HG02970 (cell line): ENCODE data around the gene CDC25B.
A peak's percentile ranks its signal among the peaks of the same experiment; 100 is the strongest.

Experiments used
- ATAC-seq: cut with Tn5 transposase; IDR thresholded peaks from one replicate; pipeline ENCODE4 v1.9.1; 2021; ENCODE audit warnings: mild to moderate bottlenecking, moderate library complexity, moderate number of reproducible peaks; ENCODE audit not compliant: unreplicated experiment, low FRiP score

CDC25B gene

DNA sequence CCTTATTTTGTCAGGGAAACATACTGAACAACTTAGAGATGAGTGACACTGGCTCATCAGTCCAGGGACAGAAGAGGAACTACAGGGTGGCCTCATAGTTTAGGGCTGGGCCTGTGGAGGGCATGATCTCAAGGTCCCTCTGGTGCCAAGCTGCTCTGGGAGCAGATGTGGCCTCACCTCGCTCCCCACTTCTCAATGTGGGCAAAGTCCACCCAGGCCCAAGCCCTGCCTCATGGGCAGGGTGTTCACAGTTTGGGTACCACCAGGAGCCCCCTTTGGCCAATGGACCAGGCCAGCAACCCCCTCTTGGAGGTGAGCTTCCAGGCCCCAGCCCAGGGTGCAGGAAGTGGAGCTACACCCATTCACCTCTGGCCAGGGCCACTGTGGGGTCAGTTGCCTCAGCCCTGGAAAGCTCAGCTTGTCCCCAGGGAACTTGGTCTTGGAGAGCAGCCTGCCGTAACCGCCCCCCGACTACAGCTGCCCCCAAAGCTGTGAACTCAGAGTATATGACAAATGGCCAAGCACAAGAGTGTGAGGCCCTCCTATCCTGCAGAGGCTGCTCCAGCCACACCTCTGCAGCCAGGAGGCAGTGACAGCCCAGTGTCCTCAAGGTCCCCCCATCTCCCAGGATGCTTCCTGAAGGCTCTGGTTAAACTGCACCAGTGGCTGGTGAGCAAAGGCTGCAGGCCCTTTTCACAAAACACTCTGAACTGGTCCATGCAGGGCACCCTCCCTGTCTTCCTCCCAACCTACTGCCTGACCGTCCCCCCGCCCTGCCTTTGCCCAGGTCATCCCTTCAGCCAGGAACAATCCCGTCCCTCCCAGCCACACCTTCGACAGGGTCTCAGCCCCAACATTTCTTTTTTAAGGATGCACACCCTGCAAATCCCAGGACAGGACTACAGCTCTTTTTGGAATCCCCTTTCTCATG lies 32.2 kb upstream of the CDC25B start:
- no peak for ATAC-seq

DNA sequence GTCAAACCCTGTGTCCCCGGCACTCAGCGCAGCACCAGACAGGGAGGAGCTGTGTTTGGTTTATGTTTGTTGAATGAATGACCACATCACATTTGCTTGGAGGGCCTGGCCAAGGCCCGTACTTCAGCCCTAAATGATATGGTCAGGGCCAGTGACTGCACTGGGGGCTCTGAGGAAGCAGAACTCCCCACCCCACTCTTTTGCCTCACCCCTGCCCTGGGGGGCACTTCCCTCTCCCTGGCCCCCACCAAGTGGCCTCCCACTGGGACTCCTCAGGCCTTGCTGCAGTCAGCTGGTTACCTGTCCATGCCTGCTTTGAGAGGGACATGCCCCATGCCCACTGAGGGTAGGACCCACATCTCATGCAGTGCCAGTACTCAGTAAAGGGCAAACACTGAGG lies 31.5 kb upstream of the CDC25B start:
- ATAC-seq = no peak

DNA sequence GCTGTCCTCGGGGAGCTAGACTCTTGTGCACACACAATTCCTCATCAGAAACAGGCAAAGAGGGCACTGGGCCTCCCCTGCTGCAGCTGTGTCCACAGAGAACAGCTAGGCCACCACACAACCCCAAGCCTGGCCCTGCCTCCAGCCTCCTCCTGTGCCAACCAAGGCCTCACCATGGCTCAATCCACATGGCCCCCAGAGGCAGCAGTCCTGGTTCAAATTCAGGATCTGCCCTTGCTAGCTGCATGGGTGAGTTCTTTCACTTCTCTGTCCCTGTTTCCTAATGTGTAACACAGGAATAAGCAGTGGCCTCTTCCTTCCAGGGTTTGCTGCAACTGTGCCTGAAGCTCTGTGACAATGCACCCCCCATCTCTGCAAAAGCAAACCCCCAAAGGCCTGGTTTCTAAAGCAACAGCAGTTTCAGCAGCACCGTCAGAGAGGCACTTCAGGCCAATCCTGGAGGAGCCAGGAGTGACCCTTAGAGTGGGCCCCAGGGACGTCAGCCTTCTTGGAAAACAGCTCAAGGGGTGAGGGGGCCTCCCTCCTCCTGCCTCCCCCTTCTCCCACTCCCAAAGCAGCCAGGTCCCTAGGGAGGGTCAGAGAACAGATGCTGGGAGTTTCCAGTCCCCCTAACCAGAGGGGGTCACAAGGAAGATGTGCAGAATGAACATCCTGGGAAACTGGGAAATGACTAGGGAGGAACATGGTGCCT lies 30.8 kb upstream of the CDC25B start:
- no peak for ATAC-seq

DNA sequence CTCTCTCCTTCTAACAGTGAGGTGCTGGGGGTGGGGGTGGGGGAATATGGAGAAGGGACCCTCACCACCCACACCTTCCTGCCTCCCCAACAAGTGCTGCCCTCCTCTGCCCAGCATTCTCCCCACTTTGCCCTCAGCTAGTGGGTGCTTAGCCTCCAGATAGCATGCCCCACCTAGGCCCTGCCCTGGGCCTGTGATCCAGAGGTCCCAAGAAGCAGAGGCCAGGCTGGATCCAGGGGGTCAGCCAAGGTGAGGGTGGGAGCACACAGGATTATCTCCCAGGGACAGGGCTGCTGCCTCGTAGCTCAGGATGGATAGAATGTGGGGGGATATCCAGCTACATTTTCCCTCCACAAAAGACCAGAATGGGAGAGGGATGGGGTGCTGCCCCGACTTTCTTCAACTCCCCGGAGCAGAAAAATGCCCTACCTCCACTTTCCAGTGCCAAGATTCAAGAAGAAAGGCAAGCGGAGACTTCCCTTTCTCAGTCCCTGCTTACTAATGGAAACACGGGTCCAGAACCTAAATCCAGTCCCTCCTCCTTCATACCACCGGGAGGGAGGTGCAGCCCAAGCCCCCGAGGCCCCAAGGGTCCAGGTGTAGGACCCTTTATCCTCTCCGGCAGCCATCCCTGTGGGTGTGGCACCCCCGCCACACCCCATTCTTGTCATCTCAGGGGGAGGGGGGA lies 29.5 kb upstream of the CDC25B start:
- no peak for ATAC-seq

DNA sequence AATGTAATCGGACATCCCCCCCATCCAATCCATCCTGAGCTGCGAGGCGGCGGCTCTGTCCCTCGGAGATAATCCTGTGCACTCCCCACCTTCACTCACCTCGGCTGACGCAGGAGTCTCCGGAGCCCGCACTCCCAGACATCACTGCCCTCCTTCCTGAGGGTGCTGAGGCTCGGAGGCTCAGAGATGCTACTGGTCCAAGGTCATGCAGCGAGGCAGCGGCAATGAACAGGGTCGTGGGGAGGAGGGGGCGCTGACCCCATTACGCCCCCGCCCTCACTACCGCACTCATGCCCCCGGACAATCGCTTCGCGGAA lies 29.0 kb upstream of the CDC25B start:
- ATAC-seq = no peak

DNA sequence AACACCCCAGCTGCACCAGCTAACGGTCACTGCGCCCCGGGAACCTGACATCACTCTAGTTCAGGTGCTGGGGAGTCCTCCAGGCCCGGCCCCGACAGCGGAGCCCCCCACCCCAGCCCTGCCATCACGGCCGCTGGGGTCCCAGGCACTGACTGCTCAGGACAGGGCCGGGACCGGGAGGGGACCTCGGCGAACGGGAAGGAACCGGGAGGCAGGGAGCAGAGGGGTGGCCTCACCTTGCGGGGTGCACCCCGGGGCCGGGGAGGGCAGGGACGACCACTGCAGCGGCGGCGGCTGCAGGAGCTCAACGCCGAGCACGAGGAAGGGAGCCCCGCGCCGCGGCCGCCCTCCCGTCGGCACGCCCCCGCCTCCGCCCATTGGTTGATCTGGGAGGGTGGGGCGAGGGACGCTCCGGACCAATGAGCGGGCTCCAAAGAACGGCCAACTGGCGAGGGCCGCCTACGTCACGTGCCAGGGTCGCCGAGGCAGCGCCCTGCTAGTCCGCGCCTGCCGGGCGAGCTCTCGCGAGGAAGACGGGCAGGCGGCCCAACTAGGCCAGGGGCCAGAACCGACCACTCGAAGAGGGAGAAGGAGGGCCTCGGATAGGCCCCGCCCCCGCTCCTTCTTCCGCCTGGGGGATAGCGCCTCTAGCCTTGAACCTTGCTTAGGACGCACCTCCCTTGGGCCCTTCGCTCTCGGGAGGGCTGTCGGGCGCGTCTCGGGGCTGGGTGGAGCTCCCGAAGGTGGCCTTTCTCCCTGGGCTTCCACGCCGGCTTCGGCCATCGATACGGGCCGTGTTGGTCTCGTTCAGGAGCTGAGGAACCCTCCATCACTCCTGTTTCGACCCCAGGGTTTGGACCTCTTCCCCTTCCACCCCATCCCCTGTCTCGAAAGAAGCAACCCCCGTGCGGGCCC lies 28.4 kb upstream of the CDC25B start, which contains the start of gene ADISSP:
ADISSP (minus strand) TSS at position 327 of the 915 bp plus-strand sequence. CDS start 7,653 bp downstream, outside the sequence.
- peak; percentile 90 for ATAC-seq

DNA sequence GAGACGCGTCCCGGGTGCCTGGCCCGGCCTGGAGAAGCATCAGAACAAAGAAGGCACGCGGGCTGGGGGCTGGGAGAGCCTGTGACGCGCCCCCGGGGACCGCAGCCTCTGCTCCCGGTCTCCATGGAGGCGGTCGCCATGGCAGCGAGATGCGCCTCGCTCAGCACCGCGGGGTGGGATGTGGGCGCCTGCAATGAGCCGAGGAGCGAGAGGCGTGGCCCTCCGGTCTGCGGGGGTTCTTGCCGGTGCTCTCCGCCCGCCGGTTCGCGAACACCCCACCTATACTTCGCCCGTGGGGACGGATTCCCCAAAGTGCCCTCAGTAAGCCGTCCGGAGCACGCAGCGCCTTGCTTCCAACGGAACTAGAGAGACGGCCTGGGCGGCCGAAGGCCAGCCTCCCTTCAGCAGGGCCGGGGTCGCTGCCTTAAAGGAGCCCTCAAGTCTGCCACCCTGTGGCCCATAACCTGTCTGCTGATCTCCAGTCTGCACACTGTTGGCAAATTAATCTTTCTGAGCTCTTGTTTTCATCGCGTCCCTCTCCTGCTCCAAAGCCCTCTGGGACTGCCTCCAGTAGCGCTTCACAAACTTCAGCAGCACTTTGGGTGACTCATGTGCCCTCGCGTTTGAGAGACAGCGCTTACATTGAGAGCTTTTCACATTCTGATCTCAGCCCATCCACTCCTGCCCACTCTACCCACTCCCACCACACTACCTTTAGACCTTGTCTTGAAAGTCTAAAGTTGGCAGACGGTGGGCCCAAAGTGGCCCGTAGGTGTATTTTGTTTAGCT lies 27.6 kb upstream of the CDC25B start:
- peak; percentile 25 for ATAC-seq

DNA sequence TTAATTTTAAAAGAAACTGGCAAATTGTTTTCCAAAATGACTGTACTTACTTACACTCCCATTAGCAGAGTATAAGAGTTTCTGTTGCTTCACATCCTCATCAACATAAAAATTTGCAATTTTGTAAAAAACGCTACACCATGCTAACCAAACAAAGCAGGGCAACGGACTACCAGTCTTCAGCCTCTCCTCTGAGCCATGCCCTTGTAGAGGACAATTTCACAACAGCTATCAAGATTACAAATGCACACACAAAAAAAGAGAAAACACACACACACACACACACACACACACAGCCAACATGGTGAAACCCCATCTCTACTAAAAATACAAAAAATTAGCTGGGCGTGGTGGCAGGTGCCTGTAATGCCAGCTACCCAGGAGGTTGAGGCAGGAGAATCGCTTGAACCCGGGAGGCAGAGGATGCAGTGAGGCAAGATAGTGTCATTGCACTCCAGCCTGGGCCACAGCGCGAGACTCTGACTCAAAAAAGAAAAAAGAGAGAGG lies 24.5 kb upstream of the CDC25B start:
- no peak for ATAC-seq

DNA sequence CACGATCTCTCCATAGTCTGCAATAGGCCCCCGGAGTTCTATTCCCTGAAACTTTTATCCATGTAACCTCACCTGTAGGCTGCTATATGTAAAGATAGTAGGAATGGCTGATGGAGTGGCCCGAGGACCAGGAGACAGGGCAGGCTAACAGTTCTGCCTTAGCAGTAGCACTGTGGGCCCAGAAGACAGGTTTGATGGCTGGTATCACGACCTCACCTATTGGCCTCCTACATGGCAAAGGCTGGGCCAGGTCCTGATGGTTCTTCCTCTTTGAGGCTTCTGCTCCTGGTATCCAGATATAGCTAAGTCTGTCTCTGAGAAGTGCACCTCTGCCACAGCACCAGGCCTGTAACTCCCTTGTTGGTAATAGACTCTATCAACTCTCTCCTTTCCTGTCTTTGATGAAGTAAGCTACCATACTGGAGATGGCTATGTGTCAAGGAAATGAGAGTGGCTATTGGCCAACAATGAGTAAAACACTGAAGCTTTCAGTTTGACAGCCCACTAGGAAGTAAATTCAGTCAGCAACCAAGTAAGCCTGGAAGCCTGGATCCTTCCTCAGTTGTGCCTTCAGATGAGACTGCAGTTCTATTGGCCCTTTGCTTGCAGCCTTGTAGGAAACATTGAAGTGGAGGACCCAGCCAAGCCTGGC lies 20.5 kb upstream of the CDC25B start:
- ATAC-seq = no peak

DNA sequence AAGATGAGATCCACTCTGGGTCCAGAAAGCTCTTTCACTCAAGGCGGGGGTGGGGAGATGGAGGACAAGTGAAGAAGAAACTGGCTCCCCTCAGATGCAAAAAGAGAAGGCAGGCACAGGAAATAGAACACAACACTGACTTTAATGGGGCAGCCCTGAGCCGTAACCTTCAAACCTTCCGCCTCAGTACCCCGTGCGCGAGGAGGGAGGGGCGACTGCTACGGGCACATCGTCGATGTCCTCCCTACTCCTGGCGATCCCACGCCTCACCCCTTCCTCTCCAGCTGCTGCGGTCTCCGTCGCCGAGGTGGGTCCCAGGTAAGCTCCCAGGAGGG lies 18.8 kb upstream of the CDC25B start:
- ATAC-seq = no peak

DNA sequence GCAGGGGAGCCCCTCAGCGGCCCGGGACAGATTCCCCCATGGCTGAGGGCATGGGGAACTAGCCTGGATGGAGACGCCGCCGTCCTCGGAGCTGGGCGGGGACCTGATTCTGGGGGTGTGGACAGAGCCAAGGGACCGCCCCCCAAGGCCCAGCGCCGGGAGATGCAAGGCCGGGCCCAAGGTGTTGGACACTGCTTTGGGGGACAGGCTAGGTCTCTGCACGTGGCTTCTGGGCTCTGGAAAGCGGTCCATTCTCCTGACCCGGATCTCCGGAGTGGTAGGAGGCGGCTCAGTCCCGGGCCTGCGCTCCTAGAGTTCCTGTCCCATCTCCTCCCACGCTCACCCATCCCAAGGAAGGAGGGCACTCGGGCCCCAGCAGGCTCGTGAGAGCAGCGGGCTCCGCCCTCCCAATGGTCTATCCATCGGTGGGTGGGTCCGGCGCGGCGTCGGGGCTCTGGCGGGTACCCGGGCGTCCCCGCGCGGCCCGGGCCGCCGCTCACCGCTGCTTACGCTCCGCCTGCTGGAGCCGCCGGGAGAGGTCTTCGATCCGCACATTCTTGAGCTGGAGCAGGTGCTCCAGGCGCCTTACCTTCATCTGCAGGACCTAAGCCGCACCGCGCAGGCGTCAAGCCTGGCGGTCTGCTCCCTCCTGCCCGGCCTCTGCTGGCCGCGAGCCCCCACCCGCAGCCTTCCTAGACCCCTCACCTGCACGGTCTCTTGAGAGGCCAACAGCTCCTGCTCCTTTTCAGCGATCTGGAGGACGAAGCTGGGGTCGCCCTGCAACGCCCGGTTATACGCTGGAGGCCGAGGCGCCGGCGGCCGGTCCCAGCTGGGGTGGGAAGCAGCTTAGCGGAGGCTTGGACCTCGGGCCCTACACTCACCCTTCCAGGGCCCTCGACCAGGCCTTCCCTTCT lies 18.1 kb upstream of the CDC25B start:
- ATAC-seq = no peak

DNA sequence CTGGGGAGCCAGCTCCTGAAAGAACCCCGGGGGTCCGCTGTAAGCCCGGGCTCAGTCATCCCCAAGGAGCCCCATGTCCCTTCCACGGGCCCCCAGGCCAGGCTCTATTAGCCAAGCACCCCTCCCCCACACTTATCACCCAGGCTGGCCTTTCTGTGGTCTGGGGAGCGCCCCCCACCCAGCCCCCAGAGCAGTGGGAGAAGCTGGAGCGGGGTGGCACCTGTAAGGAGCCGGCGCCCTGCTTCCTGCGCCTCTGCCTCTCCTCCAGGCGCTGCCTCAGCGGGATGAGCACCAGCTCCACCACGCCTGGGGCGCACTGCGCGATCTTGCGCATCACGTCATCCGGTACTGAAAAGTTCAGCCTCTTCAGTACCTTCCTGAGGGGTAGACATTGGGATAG lies 17.1 kb upstream of the CDC25B start:
- ATAC-seq = no peak

DNA sequence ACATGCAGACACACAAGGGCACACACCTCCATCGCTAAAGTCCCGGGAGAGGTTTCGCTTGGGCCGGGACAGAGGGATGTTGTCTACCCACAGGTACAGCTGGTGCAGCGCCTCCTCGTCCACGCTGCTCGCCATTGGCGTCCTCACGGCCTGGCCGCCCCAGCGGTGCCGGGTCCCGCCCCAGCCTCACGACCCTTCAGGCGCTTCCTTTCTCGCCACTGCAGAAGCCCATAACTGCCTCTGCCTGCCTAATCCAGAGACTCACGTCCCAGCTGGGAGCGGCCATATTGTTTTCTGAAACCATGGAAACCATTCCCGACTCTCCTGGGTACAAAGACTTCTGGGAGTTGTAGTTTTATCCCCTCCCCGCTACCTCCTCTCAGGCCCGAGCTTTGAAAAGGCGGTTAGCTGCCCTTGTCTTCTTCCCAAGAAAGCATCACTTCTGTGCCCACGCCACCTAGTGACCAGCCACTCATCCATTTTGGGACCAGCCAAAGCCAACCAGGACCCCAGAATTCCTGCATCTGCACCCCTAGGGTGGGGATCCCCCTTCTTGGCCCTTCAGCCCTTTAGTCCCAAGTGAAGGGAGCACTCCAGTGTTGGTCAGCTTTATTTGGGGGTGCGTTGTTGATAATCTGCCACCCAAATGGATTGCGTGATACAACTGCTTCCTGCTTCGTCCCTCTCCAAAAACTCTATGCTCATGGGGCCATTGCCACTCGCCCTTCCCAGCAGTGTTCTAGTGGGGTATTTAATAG lies 14.8 kb upstream of the CDC25B start, which contains the start of gene SPEF1:
SPEF1 (minus strand) TSS at position 296 of the 758 bp plus-strand sequence; CDS start at position 135, 161 bp downstream.
- ATAC-seq = no peak

DNA sequence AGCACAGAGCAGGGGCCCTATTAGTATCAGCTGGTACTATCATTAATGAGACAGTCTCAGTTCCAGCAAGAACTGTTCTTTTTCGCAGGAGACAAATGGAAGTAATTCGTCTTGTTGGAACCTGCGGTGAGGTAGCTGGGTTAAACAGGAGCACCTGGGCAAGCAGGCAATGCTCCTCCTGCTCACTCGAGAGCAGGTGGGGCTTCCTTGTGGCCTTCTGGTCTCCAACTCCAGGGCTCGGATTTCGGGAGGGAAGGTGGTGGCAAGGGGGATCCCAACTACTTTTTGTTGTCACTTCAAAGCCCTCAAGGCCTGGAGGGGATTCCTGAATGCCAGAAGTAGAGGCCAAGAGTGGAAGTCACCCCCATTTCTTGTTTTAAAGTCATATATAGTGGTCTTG lies 13.5 kb upstream of the CDC25B start:
- no peak for ATAC-seq

DNA sequence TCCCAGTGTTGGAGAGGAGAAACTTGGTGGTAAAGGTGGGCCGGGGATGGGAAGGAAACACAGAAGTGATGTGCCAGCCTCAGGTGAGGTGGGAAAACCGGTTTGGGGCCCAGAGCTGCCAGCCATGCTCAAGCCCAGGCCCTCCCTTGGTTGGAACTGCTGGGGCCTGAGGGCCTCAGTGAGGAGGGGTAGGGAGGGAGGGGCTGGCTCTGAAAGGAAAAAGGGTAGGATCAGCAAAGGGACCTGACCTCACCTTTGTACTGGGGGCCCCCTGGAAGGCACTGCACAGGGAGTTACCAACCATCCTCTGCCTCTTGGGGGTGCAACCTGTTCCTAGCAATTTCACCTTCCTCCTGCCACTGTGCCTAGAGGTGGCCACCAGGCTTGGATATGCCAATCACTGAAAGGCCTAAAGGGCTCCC lies 13.0 kb upstream of the CDC25B start:
- no peak for ATAC-seq

DNA sequence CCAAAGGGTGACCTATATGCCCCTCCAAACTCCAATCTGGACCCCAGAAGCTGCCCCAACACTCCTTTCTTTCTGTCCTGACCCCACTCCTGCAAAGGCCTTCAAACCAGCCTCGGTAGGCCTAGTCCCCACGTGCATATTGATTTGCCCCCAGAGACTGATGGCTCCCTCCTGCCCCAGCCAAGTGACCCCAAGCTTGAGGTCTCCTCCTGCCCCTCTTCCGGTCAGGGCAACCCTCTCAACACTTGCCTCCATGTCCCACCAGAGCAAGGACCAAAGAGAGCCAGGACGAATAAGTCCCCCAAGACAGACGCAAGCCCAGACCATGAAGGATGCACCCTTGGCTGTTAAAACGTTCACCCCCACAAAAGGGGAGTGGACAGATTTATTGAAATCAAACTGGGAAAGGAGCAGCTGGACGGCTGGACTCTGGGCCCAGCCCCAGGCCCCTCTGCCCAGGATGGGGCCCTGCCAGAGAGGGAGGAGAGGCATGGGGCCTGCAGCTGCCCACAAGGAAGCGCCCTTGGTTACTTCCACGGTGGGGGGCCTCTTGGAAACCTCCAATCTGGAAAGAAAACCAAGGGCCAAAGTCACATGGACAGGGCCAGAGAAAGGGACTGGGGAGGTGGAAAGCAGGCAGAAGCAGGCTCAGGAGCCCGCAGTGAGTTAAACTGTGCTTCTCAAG lies 12.5 kb upstream of the CDC25B start:
- ATAC-seq = no peak
